HEK293 (cell line): Measurements from ENCODE around the gene NEURL1.

Experiments used
- CTCF ChIP-seq: fragments of 450-650 bp; formaldehyde crosslinking; IDR thresholded peaks from 2 replicates; pipeline ENCODE4 v1.5.1; 2016; ENCODE audit warnings: missing biosample characterization, missing genetic modification characterization
- ELK4 ChIP-seq: IDR thresholded peaks from 2 replicates; pipeline ENCODE4 v1.6.1; 2011; ENCODE audit warnings: mild to moderate bottlenecking, low read depth, low read length, borderline replicate concordance
- SCRT1 ChIP-seq: fragments of 450-650 bp; formaldehyde crosslinking; IDR thresholded peaks from 2 replicates; pipeline ENCODE4 v1.5.1; 2016; ENCODE audit warnings: missing biosample characterization, missing genetic modification characterization, borderline replicate concordance
- SCRT2 ChIP-seq: fragments of 450-650 bp; formaldehyde crosslinking; IDR thresholded peaks from 2 replicates; pipeline ENCODE4 v1.5.1; 2016; ENCODE audit warnings: missing biosample characterization, missing genetic modification characterization
- ZBTB21 ChIP-seq: fragments of 450-650 bp; formaldehyde crosslinking; IDR thresholded peaks from 2 replicates; pipeline ENCODE4 v1.5.1; 2017; ENCODE audit warnings: missing biosample characterization, missing genetic modification characterization
- ZBTB48 ChIP-seq: fragments of 450-650 bp; formaldehyde crosslinking; IDR thresholded peaks from 2 replicates; pipeline ENCODE4 v1.5.1; 2016; ENCODE audit warnings: missing biosample characterization, missing genetic modification characterization
- ZNF24 ChIP-seq: fragments of 450-650 bp; formaldehyde crosslinking; IDR thresholded peaks from 2 replicates; pipeline ENCODE4 v1.5.1; 2016; ENCODE audit warnings: missing biosample characterization, missing genetic modification characterization
- ZNF324 ChIP-seq: fragments of 450-650 bp; formaldehyde crosslinking; IDR thresholded peaks from 2 replicates; pipeline ENCODE4 v1.5.1; 2016; ENCODE audit warnings: missing biosample characterization, missing genetic modification characterization
- ZNF366 ChIP-seq: fragments of 450-650 bp; formaldehyde crosslinking; conservative IDR thresholded peaks from 2 replicates; pipeline ENCODE4 v1.5.1; 2016; ENCODE audit warnings: missing biosample characterization, missing genetic modification characterization
- ZNF610 ChIP-seq: fragments of 450-650 bp; formaldehyde crosslinking; IDR thresholded peaks from 2 replicates; pipeline ENCODE4 v1.5.1; 2016; ENCODE audit warnings: missing biosample characterization, missing genetic modification characterization, borderline replicate concordance
- ZNF785 ChIP-seq: fragments of 450-650 bp; formaldehyde crosslinking; IDR thresholded peaks from 2 replicates; pipeline ENCODE4 v1.5.1; 2016; ENCODE audit warnings: missing biosample characterization, missing genetic modification characterization

DNA sequence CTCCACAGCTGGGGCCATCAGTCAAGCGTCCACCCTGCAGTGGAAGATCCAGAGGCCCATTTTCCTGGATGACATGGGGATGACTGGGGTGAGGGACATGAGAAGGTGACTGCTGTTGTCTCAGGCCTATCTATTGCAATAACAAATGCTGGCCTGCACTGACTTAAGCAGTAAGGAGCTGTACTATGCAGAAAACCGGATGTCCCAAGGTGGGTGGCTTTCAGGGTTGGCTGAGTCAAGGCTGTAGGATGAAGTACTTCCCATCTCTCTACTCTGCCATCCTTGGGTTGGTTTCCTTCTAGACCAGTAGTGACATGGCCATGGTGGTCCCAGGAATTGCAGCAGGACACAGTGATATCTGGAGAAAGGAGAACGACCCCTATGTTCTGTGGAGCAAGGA lies 48.1 kb downstream of the NEURL1 start:
- no peak for TF ChIP-seq ZBTB21 (tag by site-specific recombination)
- TF ChIP-seq SCRT1 (tag by site-specific recombination): no peak
- no peak for TF ChIP-seq CTCF (tag by site-specific recombination)
- no peak for TF ChIP-seq ZBTB48 (tag by site-specific recombination)
- no peak for TF ChIP-seq ZNF324
- no peak for TF ChIP-seq SCRT2 (tag by site-specific recombination)
- TF ChIP-seq ZNF610 (tag by site-specific recombination): no peak
- no peak for TF ChIP-seq ELK4
- TF ChIP-seq ZNF24 (tag by site-specific recombination): no peak
- no peak for TF ChIP-seq ZNF785
- no peak for TF ChIP-seq ZNF366 (tag by site-specific recombination)
